ENCODE data around the gene MYL5.
"Not testable (repeated sequence)": the region's sequence is repeated elsewhere in the genome, so short reads cannot be mapped to it uniquely, and the experiment has no call there.

MYL5 gene

DNA sequence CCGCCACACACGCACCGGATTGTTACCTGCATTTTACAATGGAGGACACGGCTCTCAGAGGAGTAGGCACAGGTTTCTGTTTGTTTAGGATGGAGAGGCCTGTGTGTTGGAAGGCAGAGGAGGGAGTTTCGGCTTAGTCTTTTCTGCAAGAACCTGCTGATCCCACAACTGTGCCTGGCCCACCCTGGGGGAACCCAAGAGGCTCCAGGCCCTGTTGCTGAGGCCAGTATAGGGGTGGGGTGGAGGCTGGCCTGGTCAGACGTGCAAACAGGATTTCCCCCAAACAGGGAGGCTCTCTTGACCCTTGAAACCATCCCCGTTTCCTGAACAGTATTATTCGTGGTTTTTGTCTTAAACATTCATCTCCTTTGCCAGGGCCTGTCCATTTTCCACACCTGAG, 15.4 kb downstream of the MYL5 start:
- TF ChIP-seq, protein P1, sequence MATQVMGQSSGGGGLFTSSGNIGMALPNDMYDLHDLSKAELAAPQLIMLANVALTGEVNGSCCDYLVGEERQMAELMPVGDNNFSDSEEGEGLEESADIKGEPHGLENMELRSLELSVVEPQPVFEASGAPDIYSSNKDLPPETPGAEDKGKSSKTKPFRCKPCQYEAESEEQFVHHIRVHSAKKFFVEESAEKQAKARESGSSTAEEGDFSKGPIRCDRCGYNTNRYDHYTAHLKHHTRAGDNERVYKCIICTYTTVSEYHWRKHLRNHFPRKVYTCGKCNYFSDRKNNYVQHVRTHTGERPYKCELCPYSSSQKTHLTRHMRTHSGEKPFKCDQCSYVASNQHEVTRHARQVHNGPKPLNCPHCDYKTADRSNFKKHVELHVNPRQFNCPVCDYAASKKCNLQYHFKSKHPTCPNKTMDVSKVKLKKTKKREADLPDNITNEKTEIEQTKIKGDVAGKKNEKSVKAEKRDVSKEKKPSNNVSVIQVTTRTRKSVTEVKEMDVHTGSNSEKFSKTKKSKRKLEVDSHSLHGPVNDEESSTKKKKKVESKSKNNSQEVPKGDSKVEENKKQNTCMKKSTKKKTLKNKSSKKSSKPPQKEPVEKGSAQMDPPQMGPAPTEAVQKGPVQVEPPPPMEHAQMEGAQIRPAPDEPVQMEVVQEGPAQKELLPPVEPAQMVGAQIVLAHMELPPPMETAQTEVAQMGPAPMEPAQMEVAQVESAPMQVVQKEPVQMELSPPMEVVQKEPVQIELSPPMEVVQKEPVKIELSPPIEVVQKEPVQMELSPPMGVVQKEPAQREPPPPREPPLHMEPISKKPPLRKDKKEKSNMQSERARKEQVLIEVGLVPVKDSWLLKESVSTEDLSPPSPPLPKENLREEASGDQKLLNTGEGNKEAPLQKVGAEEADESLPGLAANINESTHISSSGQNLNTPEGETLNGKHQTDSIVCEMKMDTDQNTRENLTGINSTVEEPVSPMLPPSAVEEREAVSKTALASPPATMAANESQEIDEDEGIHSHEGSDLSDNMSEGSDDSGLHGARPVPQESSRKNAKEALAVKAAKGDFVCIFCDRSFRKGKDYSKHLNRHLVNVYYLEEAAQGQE (IDR thresholded peaks at IDR 0.05; ENCODE audit: insufficient replicate concordance, low read depth), result no peak
- TF ChIP-seq, protein P2, sequence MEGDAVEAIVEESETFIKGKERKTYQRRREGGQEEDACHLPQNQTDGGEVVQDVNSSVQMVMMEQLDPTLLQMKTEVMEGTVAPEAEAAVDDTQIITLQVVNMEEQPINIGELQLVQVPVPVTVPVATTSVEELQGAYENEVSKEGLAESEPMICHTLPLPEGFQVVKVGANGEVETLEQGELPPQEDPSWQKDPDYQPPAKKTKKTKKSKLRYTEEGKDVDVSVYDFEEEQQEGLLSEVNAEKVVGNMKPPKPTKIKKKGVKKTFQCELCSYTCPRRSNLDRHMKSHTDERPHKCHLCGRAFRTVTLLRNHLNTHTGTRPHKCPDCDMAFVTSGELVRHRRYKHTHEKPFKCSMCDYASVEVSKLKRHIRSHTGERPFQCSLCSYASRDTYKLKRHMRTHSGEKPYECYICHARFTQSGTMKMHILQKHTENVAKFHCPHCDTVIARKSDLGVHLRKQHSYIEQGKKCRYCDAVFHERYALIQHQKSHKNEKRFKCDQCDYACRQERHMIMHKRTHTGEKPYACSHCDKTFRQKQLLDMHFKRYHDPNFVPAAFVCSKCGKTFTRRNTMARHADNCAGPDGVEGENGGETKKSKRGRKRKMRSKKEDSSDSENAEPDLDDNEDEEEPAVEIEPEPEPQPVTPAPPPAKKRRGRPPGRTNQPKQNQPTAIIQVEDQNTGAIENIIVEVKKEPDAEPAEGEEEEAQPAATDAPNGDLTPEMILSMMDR (IDR thresholded peaks at IDR 0.05; ENCODE audit: insufficient read depth, low read length), result no peak
- no peak for TF ChIP-seq SPI1 (IDR thresholded peaks at IDR 0.05; ENCODE audit: borderline replicate concordance, low read depth)
- peaks cover 3% of the 10 kb centered on the region for H3K27me3 ChIP-seq (ENCODE audit: insufficient read depth, poor library complexity, severe bottlenecking)
- no peak overlapping the region for H3K4me3 ChIP-seq (replicated peaks; ENCODE audit: insufficient read depth, low read length)
- H3K27ac ChIP-seq (replicated peaks), result no peak overlapping the region
- DNase-seq (ENCODE audit: low read depth in 1 of 2, low spot score in 1 of 2), result no peak

DNA sequence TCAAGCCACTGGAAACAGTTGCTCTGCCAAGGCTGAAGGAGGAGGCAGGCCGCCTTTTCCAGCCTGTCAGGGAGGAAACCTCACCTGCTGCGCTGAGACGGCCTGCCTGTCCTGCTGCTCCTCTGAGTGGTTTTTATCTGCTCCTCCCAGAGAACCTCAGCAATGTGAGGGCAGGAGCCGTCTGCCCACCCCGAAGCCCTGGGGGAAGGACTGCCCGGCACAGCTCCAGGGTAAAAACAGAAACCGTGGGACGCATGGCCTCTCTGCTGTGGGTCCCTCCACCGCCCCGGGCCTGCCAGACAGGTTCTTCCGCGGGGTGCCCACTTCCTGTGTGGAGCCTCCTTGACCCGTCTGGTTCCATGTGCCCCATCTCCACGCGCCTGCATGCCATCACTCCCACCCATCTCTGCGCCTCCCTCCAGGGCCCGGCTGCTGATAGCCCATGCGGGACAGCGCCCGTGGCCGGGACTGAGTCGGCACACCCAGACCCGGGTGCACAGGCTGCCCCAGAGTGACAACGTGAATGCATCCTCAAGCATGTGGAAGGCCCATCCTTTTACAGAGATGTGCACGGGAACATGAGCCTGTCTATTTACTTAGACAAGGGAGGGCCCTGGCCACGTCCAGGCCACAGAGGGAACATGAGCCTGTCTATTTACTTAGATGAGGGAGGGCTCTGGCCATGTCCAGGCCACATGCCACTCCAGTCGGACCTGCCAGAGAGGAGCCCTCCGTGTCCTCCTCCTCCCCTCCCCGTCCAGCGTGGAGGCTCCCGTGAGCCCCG, 18.6 kb downstream of the MYL5 start:
- Histone ChIP-seq H3K27me3 (ENCODE audit: insufficient read depth, poor library complexity, severe bottlenecking) (peaks cover 3% of the 10 kb centered on the region), H3K4me3 (replicated peaks; ENCODE audit: insufficient read depth, low read length) (no peak overlapping the region), H3K27ac (replicated peaks) (no peak overlapping the region)
- TF ChIP-seq SPI1 (IDR thresholded peaks at IDR 0.05; ENCODE audit: borderline replicate concordance, low read depth), result no peak
- TF ChIP-seq GABPA (IDR thresholded peaks at IDR 0.05; ENCODE audit: low read depth), result no peak
- no peak for TF ChIP-seq POLR2AphosphoS5 (IDR thresholded peaks at IDR 0.05; ENCODE audit: low read depth)
- TF ChIP-seq, protein P2 (IDR thresholded peaks at IDR 0.05; ENCODE audit: insufficient read depth, low read length), result no peak
- TF ChIP-seq, protein P1 (IDR thresholded peaks at IDR 0.05; ENCODE audit: insufficient replicate concordance, low read depth), result no peak
- no peak for DNase-seq (ENCODE audit: low read depth in 1 of 2, low spot score in 1 of 2)

DNA sequence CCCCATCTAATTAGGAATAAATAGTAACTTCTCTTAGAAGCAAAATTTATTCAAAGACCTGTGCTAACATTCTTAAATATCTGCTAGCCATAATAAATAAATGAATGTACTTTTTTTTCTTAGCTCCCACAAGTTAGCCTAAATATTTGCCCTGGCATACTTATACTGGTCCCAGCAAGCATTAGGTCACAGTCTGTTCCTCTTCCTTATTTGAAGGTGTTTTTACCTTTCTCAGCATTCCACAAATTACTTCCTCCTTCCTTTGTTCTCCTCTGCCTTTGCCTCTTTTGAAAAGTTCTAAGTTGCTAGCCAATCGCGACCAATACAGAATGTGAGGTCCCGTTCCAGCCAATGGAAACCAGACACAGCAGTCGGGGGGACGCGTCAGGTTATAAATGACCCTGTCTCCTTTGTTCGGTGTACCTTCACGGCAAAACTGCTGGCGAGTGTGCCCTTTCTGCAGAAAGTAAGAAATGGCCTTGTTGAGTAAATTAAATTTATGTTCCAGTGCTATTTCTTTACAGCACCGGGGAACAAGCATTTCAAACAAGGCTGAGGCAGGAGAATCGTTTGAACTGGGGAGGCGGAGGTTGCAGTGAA, 20.1 kb downstream of the MYL5 start:
- not testable (repeated sequence) for H3K27me3 ChIP-seq (ENCODE audit: insufficient read depth, poor library complexity, severe bottlenecking); H3K27ac ChIP-seq (replicated peaks); DNase-seq (ENCODE audit: low read depth in 1 of 2, low spot score in 1 of 2); H3K4me3 ChIP-seq (replicated peaks; ENCODE audit: insufficient read depth, low read length)

DNA sequence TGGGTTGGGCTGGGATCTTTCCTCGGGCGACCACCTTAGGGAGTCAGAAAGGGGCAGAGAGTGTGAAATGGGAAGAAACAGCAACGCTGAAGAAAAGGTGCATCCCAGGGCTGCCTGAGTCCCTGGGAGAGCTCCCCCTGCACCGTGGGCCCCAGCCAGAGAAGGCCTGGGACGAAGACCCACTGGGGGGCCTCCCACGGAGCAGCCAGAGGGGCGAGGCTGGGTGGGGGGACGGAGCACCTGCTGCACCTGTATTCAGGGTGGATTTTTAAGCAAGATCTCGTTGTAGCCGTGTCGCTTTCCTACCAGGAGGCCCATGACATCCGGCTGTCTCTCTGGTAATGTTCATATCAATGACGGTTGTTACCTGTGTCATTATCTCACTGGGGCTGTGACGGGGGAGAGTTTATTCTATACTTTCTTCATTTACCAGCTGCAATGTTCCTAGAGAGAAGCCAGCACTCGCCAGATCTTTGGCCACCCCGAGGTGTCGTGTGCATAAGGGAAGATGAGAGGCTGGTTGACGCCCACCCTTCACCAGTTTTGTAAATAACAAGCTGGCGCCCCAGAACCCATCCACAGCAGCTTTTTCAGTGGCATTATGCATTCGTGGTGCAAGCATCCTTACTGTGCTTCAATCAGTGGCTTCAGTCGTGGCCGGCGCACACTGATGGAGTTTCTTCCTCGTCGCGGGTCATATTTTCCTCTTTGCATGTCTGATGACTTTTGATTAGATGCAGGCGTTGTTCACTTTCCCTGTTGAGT, 25.7 kb downstream of the MYL5 start:
- H3K27ac ChIP-seq (replicated peaks), result no peak overlapping the region
- no peak overlapping the region for H3K4me3 ChIP-seq (replicated peaks; ENCODE audit: insufficient read depth, low read length)

More for the DNA sequence above, 25.7 kb downstream of the MYL5 start:
- TF ChIP-seq POLR2AphosphoS5 (IDR thresholded peaks at IDR 0.05; ENCODE audit: low read depth) (no peak), GABPA (IDR thresholded peaks at IDR 0.05; ENCODE audit: low read depth) (no peak), SPI1 (IDR thresholded peaks at IDR 0.05; ENCODE audit: borderline replicate concordance, low read depth) (no peak)
- TF ChIP-seq, protein P2 (IDR thresholded peaks at IDR 0.05; ENCODE audit: insufficient read depth, low read length), result no peak
- TF ChIP-seq, protein P1 (IDR thresholded peaks at IDR 0.05; ENCODE audit: insufficient replicate concordance, low read depth), result no peak
- no peak for DNase-seq (ENCODE audit: low read depth in 1 of 2, low spot score in 1 of 2)
- H3K27me3 ChIP-seq (ENCODE audit: insufficient read depth, poor library complexity, severe bottlenecking), result no peaks in the 10 kb centered on the region

Data from HL-60 (cell line).